Uterus (tissue), 4 donors: ENCODE measurements around the gene LLGL2. TPM values are rescaled to one million over a fixed set of nuclear protein-coding genes. Genes with fewer than 3 reads are reported as not detected.

Source experiments
- DNase-seq, 2 donors: peaks; one replicate each; pipeline ENCODE4 v3.0.0-alpha.2; 2019 to 2020
- H3K27ac ChIP-seq, 2 donors: fragments of 200-600 bp; sonication (generic); 1 replicate in 1 of 2; 2 replicates in 1 of 2; pipeline ENCODE4 v1.5.1; 2016 to 2018
- H3K27me3 ChIP-seq, 2 donors: fragments of 200-600 bp; sonication (generic); one replicate each; pipeline ENCODE4 v1.5.1; 2018 to 2019; ENCODE audit warnings: control low read depth in 1 of 2
- H3K36me3 ChIP-seq, 2 donors: fragments of 200-600 bp; sonication (generic); one replicate each; pipeline ENCODE4 v1.5.1; 2019; ENCODE audit warnings: control low read depth in 1 of 2
- H3K4me1 ChIP-seq, 2 donors: fragments of 200-600 bp; sonication (generic); one replicate each; pipeline ENCODE4 v1.5.1; 2018 to 2019; ENCODE audit warnings: control low read depth in 1 of 2
- H3K4me3 ChIP-seq, 2 donors: fragments of 200-600 bp; sonication (generic); 1 replicate in 1 of 2; 2 replicates in 1 of 2; pipeline ENCODE4 v1.5.1; 2018 to 2019; ENCODE audit warnings: mild to moderate bottlenecking in 1 of 2
- H3K9me3 ChIP-seq, 2 donors: fragments of 200-600 bp; sonication (generic); one replicate each; pipeline ENCODE4 v1.5.1; 2019; ENCODE audit warnings: control low read depth in 1 of 2
- CTCF ChIP-seq, 4 experiments: fragments of 200-600 bp in 2 of 4; fragments of 450-650 bp in 2 of 4; sonication (generic) in 2 of 4; IDR thresholded peaks; one replicate each; pipeline ENCODE4 v1.5.1; 2016 to 2019; ENCODE audit warnings: antibody characterized with exemption in 4 of 4, mild to moderate bottlenecking in 2 of 4, moderate library complexity in 1 of 4
- POLR2A ChIP-seq, 2 donors: fragments of 450-650 bp; IDR thresholded peaks; one replicate each; pipeline ENCODE4 v1.6.1; 2016; ENCODE audit warnings: antibody characterized with exemption in 2 of 2, mild to moderate bottlenecking in 1 of 2, moderate library complexity in 1 of 2
- intact Hi-C: fragments of 100-400 bp; cut with DNase I; formaldehyde crosslinking; loops from one replicate; pipeline ENCODE4 v1.15.1; 2023; ENCODE audit warnings: low total_unique reads
- total RNA-seq, 4 donors: library from RNA; depleted of rRNA in 3 of 4; stranded (reverse); fragments of >200 nt in 3 of 4; gene quantifications; one replicate each; pipeline versions ENCODE4 v1.1.0 to v1.2.4, GENCODE V29; 2014 to 2023
- donor health status: DM: yes; HTN: yes; CAD: no.

LLGL2 gene
- total RNA-seq, 4 donors from 2014 or later, result 3.1 to 31.9 (median 14.0) TPM

GRCh38 chr17:75503337-75503950 lies 22.1 kb upstream of the LLGL2 start:
- Histone ChIP-seq H3K36me3 (no peaks in the 10 kb centered on the region), H3K27me3 (no peaks in the 10 kb centered on the region), H3K9me3 (no peaks in the 10 kb centered on the region), H3K4me3 (no peak overlapping the region), H3K4me1 (no peaks in the 10 kb centered on the region), H3K27ac (no peak overlapping the region)
- DNase-seq, result no peak
- intact Hi-C loops, result no loop called here
- no peak for TF ChIP-seq POLR2A (IDR thresholded peaks at IDR 0.05)

DNA sequence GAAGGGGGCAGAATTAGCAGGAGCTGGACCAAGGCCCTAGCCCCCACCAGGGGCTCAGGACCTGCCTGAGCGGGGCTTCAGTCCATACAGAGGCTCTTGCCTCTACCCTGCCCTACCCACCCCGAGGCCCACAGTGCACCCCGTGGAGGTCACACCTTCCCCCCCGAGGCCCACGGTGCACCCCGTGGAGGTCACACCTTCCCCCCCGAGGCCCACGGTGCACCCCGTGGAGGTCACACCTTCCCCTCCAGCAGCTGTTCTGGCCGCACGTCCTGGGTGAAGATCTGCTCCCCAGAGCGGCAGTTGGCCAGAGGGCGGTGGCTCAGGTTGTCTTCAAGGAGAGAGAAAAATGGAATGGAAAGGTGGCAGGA lies 21.5 kb upstream of the LLGL2 start:
- TF ChIP-seq CTCF (IDR thresholded peaks at IDR 0.05) (no peak), POLR2A (IDR thresholded peaks at IDR 0.05) (no peak)
- Histone ChIP-seq H3K27ac (no peak overlapping the region), H3K9me3 (no peaks in the 10 kb centered on the region), H3K27me3 (no peaks in the 10 kb centered on the region), H3K4me3 (no peak overlapping the region), H3K36me3 (no peaks in the 10 kb centered on the region), H3K4me1 (no peaks in the 10 kb centered on the region)
- intact Hi-C loops, result no loop called here
- no peak for DNase-seq

GRCh38 chr17:75504347-75505151 lies 20.9 kb upstream of the LLGL2 start:
- Histone ChIP-seq H3K4me1 (peaks cover 0 to 5% of the 10 kb centered on the region in 2 donors), H3K27ac (no peak overlapping the region), H3K36me3 (no peaks in the 10 kb centered on the region), H3K4me3 (no peak overlapping the region), H3K9me3 (no peaks in the 10 kb centered on the region), H3K27me3 (no peaks in the 10 kb centered on the region)
- intact Hi-C loops, result no loop called here
- DNase-seq, result no peak
- TF ChIP-seq CTCF (IDR thresholded peaks at IDR 0.05) (peak in 3 of 4 experiments; percentile 25 to 47 (median 32)), POLR2A (IDR thresholded peaks at IDR 0.05) (no peak)

DNA sequence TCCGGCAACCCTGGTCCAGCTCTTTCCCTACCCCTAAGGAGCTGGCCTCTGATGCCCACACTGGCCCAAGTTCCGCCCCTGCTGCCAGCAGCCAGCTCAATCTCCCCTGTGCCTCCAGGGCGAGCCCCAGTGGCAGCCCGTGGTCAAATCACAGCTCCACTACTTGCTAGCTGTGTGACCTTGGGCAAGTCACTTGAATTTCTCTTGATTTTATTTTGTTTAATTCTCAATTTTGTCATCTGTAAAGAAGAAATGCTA lies 20.4 kb upstream of the LLGL2 start:
- Histone ChIP-seq H3K27ac (no peak overlapping the region), H3K27me3 (no peaks in the 10 kb centered on the region), H3K36me3 (no peaks in the 10 kb centered on the region), H3K4me3 (no peak overlapping the region), H3K4me1 (peaks cover 0 to 5% of the 10 kb centered on the region in 2 donors), H3K9me3 (no peaks in the 10 kb centered on the region)
- intact Hi-C loops, result no loop called here
- no peak for DNase-seq
- no peak for TF ChIP-seq POLR2A (IDR thresholded peaks at IDR 0.05)
- no peak for TF ChIP-seq CTCF (IDR thresholded peaks at IDR 0.05)

DNA sequence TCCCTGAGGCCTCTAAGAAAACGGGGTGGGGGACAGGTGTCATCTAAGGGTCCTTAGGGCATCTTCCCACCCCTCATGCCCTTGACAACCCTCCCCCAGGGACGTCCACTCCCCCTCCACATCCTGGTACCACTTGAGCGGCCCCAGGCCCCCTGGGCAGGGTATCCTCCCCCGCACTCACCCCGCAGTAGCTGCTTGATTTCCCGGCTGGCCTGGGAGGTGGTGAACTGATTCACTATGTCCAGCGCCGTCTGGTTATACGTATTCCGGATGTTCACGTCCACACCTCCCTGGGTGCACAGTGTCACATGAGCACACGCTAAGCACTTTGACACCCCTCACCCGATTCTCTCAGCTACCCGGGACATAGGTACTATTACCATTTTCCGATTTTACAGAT lies 19.9 kb upstream of the LLGL2 start:
- no peak for DNase-seq
- H3K4me3 ChIP-seq, result no peak overlapping the region
- H3K9me3 ChIP-seq, result no peaks in the 10 kb centered on the region
- no peak for TF ChIP-seq CTCF (IDR thresholded peaks at IDR 0.05)
- no peak for TF ChIP-seq POLR2A (IDR thresholded peaks at IDR 0.05)
- intact Hi-C loops, result no loop called here
- H3K27me3 ChIP-seq, result no peaks in the 10 kb centered on the region
- peaks cover 0 to 5% of the 10 kb centered on the region in 2 donors for H3K4me1 ChIP-seq
- H3K36me3 ChIP-seq, result no peaks in the 10 kb centered on the region
- no peak overlapping the region for H3K27ac ChIP-seq
